HG03066 (cell line): ENCODE data around the gene RPS6KA2.

Experiments
- ATAC-seq: cut with Tn5 transposase; IDR thresholded peaks from one replicate; pipeline ENCODE4 v1.9.1; 2021; ENCODE audit warnings: low read depth; ENCODE audit not compliant: unreplicated experiment

The RPS6KA2 gene

DNA sequence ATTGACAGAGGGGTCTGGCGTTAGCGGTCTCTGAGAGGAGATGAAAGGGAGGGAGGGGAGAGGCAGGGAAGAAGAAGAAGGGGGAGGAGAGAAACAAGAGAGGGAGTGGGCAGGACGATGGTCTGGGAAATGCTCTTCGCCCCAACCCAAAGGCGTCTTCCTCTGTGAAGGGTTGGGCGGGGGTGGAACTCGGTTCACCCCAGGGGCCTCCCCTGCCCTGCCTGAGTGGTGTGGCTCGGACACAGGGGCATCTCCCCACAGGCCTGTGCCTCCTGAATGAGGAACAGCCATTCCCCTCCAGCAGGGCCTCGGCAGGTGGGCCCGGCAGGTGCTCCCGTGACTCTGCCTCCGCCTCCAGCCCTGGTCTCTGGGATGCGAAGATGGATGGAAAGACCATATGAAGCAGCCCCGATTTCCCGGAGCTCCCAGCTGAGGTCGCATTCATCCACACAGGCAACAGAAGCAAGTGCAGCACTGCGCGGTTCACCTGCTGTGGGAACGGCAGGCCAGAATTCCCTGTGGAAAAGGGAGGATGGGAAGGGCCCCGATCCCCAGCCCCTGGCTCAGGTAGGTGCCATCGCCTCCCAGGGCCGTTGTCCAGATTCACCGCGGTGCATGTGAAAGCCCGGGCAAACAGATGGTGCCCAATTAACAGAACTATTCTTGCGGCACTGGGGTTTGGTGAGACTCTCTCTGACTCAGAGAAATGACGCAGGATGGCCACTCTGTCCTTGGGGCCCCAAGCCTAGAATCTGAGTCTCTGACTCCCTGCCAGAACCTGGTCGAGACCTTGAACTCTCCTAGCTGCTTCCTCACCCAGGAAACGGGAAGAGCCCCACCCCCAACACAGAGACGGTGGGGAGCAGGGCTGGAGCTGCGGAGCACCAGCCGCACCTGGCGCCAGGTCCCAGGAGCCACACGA, 29.4 kb upstream of the RPS6KA2 start:
- no peak for ATAC-seq

DNA sequence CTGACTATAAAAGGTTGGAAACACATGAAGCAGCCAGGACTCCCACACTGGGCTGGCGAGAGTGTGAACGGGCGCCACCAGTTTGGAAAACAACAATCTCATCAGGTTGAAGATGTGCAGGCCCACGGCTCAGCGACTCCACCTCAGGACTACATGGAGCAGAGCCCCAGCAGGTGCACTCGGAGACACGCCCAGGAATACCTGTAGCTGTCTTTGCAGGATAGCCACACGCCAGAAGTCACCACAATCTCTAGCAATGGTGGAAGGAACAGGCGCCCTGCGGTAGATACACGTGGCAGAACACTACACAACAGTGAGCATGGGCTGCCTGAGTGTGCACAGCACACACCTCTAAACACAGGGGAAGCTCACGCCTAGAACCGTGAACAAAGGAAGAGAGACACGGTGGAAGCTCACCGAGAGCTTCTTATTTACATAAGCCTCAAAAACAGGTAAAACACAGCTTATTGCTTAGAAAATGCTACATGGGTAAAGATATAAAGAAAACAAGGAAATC, 28.7 kb upstream of the RPS6KA2 start:
- ATAC-seq = no peak

DNA sequence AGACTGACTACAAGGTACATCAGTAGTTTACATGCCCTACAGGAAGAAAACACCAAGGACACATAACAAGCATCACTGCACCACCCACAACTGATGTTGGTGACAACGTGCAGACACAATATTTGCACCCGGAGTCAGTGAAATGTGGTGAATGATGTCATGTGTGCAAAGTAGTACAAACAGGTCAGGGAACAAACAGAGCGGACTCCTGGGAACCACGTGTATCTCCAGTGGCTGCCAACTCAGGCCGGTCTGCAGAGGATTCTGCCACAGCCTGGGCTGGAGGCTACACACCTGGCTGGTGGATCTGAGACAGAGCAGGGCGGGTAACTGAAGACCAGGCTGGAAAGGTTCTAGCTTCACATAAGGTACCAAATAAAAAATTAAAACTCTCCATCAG, 28.2 kb upstream of the RPS6KA2 start:
- ATAC-seq = no peak

DNA sequence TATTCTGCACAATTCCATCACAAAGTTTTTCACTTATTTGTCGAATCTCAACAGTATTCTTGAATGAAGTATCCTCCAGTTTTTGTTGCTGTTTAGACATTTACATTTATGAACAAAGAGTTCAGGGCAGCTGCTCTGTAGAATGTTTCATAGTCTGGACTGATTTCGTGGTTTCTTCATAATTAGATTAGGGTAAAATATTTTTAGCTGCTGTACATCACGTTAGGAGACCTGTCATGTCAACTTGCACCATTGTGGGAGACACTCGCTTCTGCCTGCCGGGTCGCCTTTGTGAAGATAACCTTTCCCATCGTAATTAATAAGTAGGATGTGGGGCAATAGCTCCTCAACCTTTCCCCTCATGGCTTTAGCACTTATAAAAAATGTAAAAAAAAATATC, 27.5 kb upstream of the RPS6KA2 start:
- no peak for ATAC-seq

DNA sequence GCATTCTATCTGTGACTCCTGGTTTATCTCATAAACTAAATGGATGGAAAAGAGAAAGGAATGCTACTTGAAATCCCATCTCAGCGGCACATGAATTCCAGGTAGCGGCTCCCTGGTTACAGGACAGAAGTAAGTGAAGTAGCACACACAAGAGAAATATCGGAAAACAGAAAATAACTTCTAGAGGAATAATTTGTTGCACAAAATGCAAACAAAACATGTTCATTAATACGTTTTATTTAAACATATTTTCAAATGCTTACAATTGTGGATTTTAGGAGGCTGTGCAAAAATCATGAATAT, 26.5 kb upstream of the RPS6KA2 start:
- no peak for ATAC-seq

DNA sequence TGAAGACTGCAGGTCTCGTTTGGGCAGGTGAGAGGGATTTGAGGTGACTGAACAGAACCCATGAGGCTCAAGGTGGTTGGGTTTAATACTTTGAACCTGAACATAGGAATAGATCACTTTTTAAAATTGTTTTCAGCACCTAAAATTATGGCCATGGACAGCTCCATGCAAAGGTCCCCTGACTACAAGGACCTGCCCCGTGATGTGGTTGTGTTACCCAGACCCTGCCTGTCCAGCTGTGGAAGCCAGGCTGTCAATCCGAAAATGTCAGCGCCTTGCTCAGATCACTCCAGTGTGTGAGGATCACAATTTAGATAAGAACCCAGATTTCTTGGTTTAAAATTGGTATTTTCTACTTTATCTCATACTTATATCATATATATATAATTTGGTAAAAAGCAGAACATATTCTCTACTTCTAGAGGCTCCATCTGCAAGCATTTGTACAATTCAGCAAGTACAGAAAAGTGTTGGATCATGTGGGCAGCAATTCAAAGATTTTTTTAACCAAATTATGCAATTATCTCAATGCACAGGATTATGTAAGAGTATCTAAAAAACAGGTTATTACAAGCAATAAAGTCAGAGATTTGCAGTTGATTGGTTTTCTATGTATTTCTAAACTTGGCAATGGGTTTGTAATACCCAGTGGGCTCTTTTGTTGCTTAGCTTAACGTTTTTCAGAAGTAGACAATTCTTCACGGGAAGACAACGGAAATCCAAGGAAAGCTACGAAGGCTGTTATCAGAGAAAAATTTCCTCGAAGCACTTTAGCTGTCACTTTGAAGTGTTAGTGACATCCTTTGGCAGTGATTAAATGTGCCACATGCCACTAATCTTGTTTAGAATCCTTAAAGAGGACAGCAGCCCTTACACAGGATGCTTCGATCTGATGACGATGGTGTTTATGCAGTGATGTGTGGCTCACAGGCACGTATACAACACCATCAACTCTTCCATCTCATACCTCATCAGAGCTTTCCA, 24.1 kb upstream of the RPS6KA2 start:
- ATAC-seq = no peak

DNA sequence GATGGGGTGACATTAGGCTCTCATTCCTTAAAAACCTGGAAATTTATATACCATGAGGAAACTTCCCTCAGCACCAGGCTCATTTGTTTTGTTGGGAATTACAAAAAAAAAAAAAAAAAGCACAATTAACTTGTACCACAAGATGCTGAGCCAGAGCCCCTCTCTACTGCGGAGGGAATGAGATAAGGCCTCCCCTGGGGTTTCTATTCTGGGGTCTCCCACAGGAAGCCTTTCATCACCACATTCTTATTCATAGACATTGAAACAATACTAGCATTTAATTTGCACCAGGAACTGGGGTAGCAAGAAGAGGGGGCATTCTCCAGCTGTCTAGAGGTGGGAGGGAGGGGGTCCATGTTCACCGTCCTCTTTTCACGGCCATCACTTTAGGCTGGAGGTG, 23.0 kb upstream of the RPS6KA2 start:
- ATAC-seq = no peak

DNA sequence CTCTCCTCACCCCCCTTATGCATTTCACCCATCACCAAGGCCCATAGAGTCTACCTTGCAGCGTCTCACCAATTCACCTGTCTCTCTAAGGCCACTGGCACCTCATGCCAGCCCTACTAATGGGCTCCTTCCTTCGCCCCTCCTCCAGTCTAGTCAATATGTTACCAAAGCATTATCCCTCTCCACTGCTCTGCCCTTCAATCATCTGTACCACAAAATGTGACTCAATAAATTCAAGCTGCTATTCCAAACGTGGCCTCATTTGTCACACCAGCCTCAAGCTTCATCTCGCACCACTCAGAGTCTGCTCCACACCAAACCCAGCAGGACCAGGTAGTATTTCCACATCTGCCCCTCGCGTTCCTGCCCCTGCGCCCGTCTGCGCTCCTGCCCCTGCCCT, 21.8 kb upstream of the RPS6KA2 start:
- ATAC-seq = no peak

DNA sequence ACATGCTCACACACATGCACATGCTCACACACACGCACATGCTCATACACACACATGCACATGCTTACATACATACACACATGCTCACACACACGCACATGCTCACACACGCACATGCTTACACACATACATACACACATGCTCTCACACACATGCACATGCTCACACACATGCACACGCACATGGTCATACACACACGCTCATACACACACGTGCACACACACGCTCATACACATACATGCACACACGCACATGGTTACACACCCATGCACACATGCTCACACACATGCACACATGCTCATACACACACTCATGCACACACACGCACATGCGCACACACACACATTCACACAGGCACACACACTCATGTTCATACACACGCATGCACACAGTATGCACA, 20.8 kb upstream of the RPS6KA2 start:
- ATAC-seq = no peak

DNA sequence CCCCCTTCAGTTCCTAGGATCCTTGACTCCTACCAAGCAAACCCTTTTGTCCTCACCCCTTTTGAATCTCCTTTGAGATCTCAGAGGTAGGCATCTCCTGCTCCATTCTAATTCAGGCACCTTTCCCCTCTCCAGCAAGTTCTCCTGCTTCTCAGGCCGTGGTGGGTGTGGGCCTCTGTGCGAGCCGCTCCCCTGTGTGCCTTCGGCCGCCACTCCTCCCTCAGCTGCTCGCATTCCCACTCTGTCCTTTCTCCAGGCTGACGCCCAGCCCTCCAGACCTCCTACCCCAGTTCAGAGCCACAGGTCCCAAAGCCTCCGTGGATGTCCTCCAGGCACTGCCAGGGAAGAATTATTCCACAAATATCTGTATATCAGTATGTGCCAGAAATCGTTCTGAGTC, 19.7 kb upstream of the RPS6KA2 start:
- no peak for ATAC-seq

DNA sequence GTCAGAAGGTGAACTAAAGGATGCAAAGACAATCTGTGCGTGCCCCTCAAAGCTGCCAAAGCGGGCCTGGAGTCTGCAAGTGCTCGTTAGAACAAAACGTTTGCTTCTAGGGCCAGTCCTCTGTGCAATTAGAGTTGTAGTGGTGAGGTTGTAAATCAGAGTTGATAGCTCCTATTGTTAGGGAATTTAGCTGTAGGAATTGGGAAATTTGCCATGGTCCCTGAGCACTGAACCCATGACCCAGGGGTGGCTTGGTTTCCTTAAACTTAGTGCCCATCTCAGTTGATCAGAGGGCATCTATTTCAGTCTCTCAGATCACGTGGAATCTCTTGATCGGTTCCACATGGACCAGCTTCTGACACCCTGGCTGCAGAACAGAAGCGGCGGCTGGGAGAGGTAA, 18.8 kb upstream of the RPS6KA2 start:
- no peak for ATAC-seq

DNA sequence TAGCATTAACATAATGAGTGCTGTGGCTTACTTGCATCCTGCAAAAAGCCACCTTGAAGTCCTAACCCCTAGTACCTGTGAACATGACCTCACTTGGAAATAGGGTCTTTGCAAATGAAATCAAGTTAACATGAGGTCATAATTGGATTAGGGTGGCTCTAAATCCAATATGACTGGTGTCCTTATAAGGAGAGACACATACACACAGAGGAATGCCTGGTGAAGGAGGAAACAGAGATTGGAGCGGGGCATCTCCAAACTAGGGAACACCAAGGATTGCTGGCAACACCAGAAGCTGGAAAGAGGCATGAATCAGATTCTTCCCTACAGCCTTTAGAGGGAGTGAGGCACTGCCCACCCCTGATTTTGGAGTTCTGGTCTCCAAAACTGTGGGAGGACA, 17.6 kb upstream of the RPS6KA2 start:
- no peak for ATAC-seq

DNA sequence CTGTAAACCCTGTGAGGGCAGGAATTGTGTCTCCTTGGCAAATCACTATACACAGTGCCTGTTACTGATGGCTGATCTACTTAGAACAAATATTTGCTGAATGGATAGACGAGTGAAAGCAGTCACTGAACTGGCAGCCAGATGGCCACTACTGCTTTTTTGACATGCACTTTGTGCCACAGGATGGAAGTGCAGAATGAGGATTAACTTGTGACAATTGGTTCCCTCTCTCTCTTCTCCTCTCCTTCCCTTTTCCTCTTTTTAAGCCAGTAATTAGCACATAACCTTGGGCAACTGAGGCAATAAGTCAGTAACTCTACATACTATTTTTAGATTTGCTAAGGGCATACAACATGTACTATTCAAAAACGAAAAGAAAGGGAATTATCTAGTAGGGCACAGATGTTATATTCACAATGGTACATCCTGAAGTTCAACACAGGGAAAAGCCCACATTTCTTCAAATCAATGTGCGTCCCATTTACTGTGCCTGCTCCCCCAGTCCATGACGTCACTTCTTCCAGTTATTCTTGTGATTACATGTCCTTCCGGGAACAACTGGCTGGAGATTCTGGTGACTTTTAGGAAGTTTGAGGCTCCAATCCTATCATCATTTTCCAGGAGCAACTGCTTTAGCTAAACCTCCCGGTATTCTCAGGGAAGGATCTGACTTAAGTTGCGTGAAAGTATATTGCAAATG, 17.0 kb upstream of the RPS6KA2 start:
- ATAC-seq = no peak

DNA sequence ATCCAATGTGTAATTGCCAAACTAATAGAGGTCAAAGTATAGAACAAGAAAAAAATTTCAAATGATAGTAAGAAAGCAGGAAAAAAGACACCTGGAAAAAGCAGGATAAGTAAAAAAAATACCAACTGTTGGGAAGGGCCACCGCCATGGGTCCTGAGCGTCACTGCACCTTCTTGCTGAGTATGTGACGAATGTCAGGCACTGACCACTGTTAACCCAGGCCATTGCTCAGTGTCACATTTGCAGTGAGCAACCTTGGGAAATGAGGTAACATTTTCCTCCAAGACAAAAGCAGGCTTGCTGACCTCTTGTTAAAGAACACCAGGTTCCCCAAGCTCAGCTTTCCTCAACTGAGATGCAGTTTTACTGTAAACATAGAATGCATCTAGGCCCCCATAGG, 15.6 kb upstream of the RPS6KA2 start:
- no peak for ATAC-seq

DNA sequence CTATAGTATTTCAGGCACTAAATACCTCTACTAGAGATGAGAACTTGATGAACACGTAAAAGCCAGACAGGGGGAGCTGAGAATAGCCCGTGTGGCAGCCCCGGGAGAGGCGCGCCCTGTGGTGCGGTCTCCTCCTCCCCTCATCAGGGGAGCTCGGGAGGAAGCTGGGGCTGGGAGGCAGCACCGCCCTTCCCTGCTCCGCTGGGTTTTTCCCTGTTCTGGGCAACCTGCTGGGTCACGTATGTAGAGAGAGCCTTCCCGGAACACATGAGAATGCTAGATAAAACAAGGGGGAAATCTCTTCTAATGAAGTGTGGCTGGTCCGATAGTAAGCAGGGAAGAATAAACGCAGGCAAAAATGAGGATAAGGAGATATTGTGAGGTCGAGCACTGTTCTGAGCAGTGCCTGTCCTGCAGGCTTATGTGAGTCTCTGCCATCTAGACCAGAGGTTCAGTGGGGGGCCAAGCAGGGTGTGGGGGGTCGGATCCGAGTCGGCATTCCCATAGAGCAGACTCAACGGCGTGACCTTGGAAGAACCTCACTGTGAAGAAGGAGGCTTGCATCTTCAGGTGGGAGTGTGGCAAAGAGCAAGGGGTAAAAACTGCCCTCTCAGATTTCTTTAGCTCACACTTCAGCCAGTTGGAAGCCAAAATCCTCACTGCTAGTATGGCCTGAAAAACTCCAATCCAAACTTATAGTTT, 13.4 kb upstream of the RPS6KA2 start:
- ATAC-seq = no peak

DNA sequence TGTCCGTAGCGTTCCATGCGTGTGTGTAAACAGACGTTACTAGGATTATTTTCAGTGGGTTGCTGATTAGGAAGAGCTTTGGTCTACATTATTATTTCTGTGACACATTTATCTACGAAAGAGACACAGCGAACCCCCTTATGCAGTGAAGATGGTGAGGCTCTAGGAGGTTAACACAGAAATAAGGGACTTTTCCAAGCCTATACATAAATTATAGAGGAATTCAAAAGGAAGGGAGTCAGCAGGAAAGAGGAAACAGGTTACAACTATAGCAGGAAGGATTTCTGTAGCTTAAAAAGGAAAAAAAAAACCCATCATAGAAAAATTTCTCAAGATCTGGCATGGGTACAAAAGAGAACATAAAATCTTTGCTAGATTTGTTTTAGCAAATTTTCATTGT, 12.9 kb upstream of the RPS6KA2 start:
- no peak for ATAC-seq

DNA sequence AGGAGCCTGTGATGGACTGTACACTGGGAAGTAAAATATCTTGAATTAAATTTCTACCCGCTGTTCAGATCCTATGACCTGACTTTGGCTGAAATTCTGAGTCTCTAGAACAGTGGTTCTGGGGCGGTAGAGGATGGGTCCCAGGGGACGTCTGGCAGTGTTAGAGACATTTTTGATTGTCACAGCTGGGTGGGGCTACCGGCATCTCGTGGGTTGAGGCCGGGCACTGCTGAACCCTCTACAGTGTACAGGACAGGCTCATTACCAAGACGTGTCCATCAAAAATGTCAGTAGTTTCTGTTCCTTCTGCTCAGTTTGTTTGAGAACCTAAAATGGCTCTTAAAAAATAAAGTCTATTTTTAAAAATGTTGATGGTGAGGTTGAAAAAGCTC, 11.5 kb upstream of the RPS6KA2 start:
- ATAC-seq = no peak

DNA sequence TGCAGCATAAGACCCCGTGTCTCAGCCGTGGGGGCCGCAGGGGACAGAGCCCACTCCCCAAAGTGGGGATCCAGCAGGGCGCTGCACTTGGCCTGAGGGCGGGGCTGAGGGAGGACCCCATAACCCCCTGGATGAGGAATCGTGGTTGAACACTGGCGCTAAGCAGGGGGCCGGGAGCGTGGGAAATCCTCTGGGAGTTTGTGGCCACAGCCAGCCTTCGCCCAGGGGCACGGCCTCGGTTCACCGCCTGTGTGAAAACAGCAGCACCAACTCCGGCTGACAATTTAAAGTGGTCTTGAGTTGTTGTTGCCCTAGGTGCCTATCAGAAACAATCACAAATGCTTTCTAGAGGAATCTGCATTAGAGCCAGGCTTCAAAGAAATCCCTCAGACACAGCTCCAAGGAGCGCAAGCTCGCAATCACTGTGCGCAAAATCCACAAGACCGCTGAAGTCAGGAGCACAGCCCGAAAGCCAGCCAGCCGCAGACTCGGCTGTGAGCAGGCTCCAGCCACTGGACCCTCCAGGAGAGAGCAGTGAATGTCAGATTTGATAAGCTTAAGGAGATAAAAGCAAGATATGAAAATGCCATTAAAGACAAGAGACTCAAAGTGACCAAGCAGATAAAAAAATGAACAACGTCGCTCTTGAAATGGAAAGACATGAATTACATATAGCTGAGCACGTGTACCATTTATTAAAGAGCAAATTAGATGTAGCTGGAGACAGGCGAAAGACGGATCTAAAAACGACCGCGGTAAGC, 10.9 kb upstream of the RPS6KA2 start:
- ATAC-seq = no peak

DNA sequence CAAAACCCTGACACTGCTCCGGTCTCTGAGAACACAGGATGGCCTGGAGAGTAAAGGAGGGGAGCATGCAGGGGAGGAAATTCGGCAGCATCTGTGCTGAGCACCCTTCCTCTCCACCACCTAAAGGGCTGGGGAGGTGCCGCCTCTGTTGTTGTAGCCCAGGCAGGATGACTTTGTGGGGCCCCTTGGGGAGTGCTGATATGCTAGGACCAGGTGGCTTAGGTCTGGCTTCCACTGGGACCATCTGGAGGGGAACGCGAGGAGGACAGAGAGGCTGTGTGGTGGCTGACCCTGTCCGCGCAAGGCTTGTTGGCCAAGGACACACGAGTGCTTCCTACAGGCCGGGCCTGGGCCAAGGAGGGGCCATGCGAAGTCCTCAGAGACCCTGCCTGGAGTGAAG, 9.9 kb upstream of the RPS6KA2 start:
- ATAC-seq = no peak
